Endothelial cell of umbilical vein (primary cell): ENCODE data around the gene FUT7.

Source experiments
- CTCF ChIP-seq, 2 donors: IDR thresholded peaks; 1 replicate in 1 of 2; 2 replicates in 1 of 2; pipeline ENCODE4 v1.5.1; 2011; ENCODE audit warnings: low read length in 2 of 2, mild to moderate bottlenecking in 2 of 2, moderate library complexity in 2 of 2, control low read depth in 1 of 2, inconsistent platforms in 1 of 2, low read depth in 1 of 2; ENCODE audit not compliant: insufficient read depth in 1 of 2; ENCODE audit errors: extremely low read depth in 1 of 2
- EZH2 ChIP-seq: IDR thresholded peaks from 2 replicates; pipeline ENCODE4 v1.6.1; 2012; ENCODE audit warnings: borderline replicate concordance, low read depth, mild to moderate bottlenecking, moderate library complexity, low read length, inconsistent platforms; ENCODE audit not compliant: severe bottlenecking
- FOS ChIP-seq: IDR thresholded peaks from 2 replicates; pipeline ENCODE4 v1.6.1; 2011; ENCODE audit warnings: mild to moderate bottlenecking, low read length, moderate library complexity, borderline replicate concordance; ENCODE audit not compliant: insufficient read depth
- JUN ChIP-seq: IDR thresholded peaks from 2 replicates; pipeline ENCODE4 v1.6.1; 2011; ENCODE audit warnings: borderline replicate concordance, low read depth; ENCODE audit not compliant: insufficient read length, insufficient read depth
- MAX ChIP-seq: IDR thresholded peaks from 2 replicates; pipeline ENCODE4 v1.6.1; 2011; ENCODE audit not compliant: insufficient read depth, insufficient read length
- MYC ChIP-seq: IDR thresholded peaks from one replicate; pipeline ENCODE4 v1.6.1; 2011; ENCODE audit warnings: mild to moderate bottlenecking, low read depth, low read length
- POLR2A ChIP-seq: IDR thresholded peaks from 2 replicates; pipeline ENCODE4 v1.6.1; 2012; ENCODE audit warnings: low read depth, mild to moderate bottlenecking, control low read depth, low read length
- POLR2AphosphoS5 ChIP-seq: IDR thresholded peaks from 2 replicates; pipeline ENCODE4 v1.6.1; 2012; ENCODE audit warnings: low read depth, mild to moderate bottlenecking, control low read depth, low read length, moderate library complexity; ENCODE audit not compliant: insufficient read depth

- TF ChIP-seq CTCF (IDR thresholded peaks at IDR 0.05; ENCODE audit: extremely low read depth in 1 of 2, insufficient read depth in 1 of 2, low read depth in 1 of 2, low read length in 2 of 2) (no peak), POLR2A (no peak), POLR2AphosphoS5 (no peak), EZH2 (no peak), JUN (no peak), MAX (no peak), MYC (no peak), FOS (no peak)
Measured at GRCh38 chr9:137040568-137040967, 8.7 kb upstream of the FUT7 start.
